ENCODE results near the gene VEZT. TPM values are rescaled to one million over a fixed set of nuclear protein-coding genes. Genes with fewer than 3 reads are reported as not detected.

VEZT gene
- total and polyA plus RNA-seq, 9 of the 15 experiments (the other 6 are each of a cell fraction or from before 2014, with no cell fraction given): 16.1 to 61.5 (median 32.6) TPM

- TF ChIP-seq ZNF277 (CRISPR knock-in tag; IDR thresholded peaks at IDR 0.05; ENCODE audit: borderline replicate concordance) (no peak), KLF16 (IDR thresholded peaks at IDR 0.05) (no peak), EGR1 (conservative IDR thresholded peaks at IDR 0.05) (no peak), RBM17 (IDR thresholded peaks at IDR 0.05; ENCODE audit: borderline replicate concordance, low read depth, low read length) (no peak), RCOR1 (IDR thresholded peaks at IDR 0.05; ENCODE audit: borderline replicate concordance in 1 of 2, low read depth in 2 of 2, low read length in 2 of 2) (peak in 1 of 2 experiments; percentile 63; a peak in 1 of 4 replicates), BHLHE40 (IDR thresholded peaks at IDR 0.05; ENCODE audit: low read length) (peak; percentile 70; the same call in 1 of the 2 replicates), STAT5A (IDR thresholded peaks at IDR 0.05; ENCODE audit: borderline replicate concordance, low read length) (peak; percentile 28; the same call in 1 of the 2 replicates), LEF1 (IDR thresholded peaks at IDR 0.05) (0 out of 2 replicates have a peak, but pooled peaks have one; percentile 27), KHSRP (IDR thresholded peaks at IDR 0.05) (no peak), MBD2 (IDR thresholded peaks at IDR 0.05; ENCODE audit: borderline replicate concordance, low read depth) (no peak), TGIF2 (CRISPR knock-in tag; IDR thresholded peaks at IDR 0.05) (no peak), SUPT5H (IDR thresholded peaks at IDR 0.05) (no peak), CREM (IDR thresholded peaks at IDR 0.05; ENCODE audit: low read depth) (peak; percentile 84), ZKSCAN3 (CRISPR knock-in tag; IDR thresholded peaks at IDR 0.05) (no peak), NCOR1 (IDR thresholded peaks at IDR 0.05) (peak; percentile 61), BRF1 (IDR thresholded peaks at IDR 0.05; ENCODE audit: borderline replicate concordance, extremely low read depth, insufficient read length) (no peak), JUND (IDR thresholded peaks at IDR 0.05; ENCODE audit: borderline replicate concordance, low read depth, low read length) (peak; percentile 45; the same call in 1 of the 2 replicates), JUND (tag; IDR thresholded peaks at IDR 0.05; ENCODE audit: borderline replicate concordance, low read depth, low read length) (peak; percentile 54; the same call in 1 of the 3 replicates), PKNOX1 (IDR thresholded peaks at IDR 0.05) (0 out of 2 replicates have a peak, but pooled peaks have one; percentile 16), ZNF140 (CRISPR knock-in tag; IDR thresholded peaks at IDR 0.05) (no peak), DNMT1 (IDR thresholded peaks at IDR 0.05) (no peak), ZNF347 (CRISPR knock-in tag; IDR thresholded peaks at IDR 0.05; ENCODE audit: low read depth) (no peak), NRF1 (conservative IDR thresholded peaks at IDR 0.05 in 1 of 2, IDR thresholded peaks at IDR 0.05 in 1 of 2) (no peak), RBM14 (IDR thresholded peaks at IDR 0.05; ENCODE audit: borderline replicate concordance, insufficient read depth, low read depth, low read length) (no peak), ZBTB9 (CRISPR knock-in tag; IDR thresholded peaks at IDR 0.05) (no peak), SMARCC2 (IDR thresholded peaks at IDR 0.05; ENCODE audit: low read depth) (no peak), EHMT2 (IDR thresholded peaks at IDR 0.05) (peak; percentile 78; the same call in 1 of the 2 replicates), CC2D1A (IDR thresholded peaks at IDR 0.05) (peak; percentile 82; the same call in 1 of the 2 replicates), XRCC4 (IDR thresholded peaks at IDR 0.05; ENCODE audit: extremely low read depth, insufficient read depth, insufficient read length) (no peak), SRSF3 (IDR thresholded peaks at IDR 0.05; ENCODE audit: insufficient read depth, low read length) (no peak), BMI1 (IDR thresholded peaks at IDR 0.05; ENCODE audit: low read length) (no peak)
These were observed 36.5 kb upstream of the VEZT start (continued) for GRCh38 chr12:95181103-95181502.

Data from K562 (cell line).